RWPE2 (cell line): Measurements from ENCODE around the gene EZR.

ENCODE experiments used
- ATAC-seq: fragments of 200-7000 bp; cut with Tn5 transposase; 3 replicates; pipeline ENCODE4 v1.9.1; 2021; ENCODE audit warnings: low read depth
- DNase-seq: peaks from one replicate; pipeline ENCODE4 v3.0.0-alpha.2; 2020; ENCODE audit warnings: low spot score
- H3K27ac ChIP-seq: fragments of 450-650 bp; 2 replicates; pipeline ENCODE4 v1.5.1; 2017; ENCODE audit warnings: mild to moderate bottlenecking; ENCODE audit not compliant: poor library complexity, severe bottlenecking
- H3K27me3 ChIP-seq: fragments of 250-450 bp; sonication (Bioruptor Pico); 2 replicates; pipeline ENCODE4 v1.5.1; 2021; ENCODE audit warnings: mild to moderate bottlenecking, moderate library complexity; ENCODE audit not compliant: insufficient read depth, poor library complexity, severe bottlenecking
- H3K36me3 ChIP-seq: fragments of 250-450 bp; sonication (Bioruptor Pico); 2 replicates; pipeline ENCODE4 v1.5.1; 2020; ENCODE audit warnings: low read depth, mild to moderate bottlenecking, moderate library complexity
- H3K4me1 ChIP-seq: fragments of 250-450 bp; sonication (Bioruptor Pico); 2 replicates; pipeline ENCODE4 v1.5.1; 2021; ENCODE audit warnings: mild to moderate bottlenecking, moderate library complexity; ENCODE audit not compliant: insufficient read depth, poor library complexity, severe bottlenecking
- H3K4me3 ChIP-seq: fragments of 250-450 bp; sonication (Bioruptor Pico); 2 replicates; pipeline ENCODE4 v1.5.1; 2021; ENCODE audit warnings: mild to moderate bottlenecking, moderate library complexity; ENCODE audit not compliant: severe bottlenecking
- H3K9me3 ChIP-seq: fragments of 250-450 bp; sonication (Bioruptor Pico); 2 replicates; pipeline ENCODE4 v1.5.1; 2021; ENCODE audit warnings: mild to moderate bottlenecking, moderate library complexity; ENCODE audit not compliant: severe bottlenecking
- CTCF ChIP-seq: fragments of 450-650 bp; IDR thresholded peaks from one replicate; pipeline ENCODE4 v1.5.1; 2017; ENCODE audit warnings: mild to moderate bottlenecking, moderate library complexity; ENCODE audit not compliant: poor library complexity, severe bottlenecking

EZR gene

GRCh38 chr6:158808941-158809678 is 10.1 kb downstream of the EZR start:
- DNase-seq (no peak), ATAC-seq (no peak)
- Histone ChIP-seq H3K4me1 (peaks cover 88% of the 10 kb centered on the region), H3K4me3 (no peak overlapping the region), H3K27me3 (no peaks in the 10 kb centered on the region), H3K9me3 (no peaks in the 10 kb centered on the region), H3K27ac (no peak overlapping the region), H3K36me3 (peaks cover 88% of the 10 kb centered on the region)
- no peak for TF ChIP-seq CTCF

GRCh38 chr6:158808442-158808833 is 10.7 kb downstream of the EZR start:
- no peak for ATAC-seq
- H3K36me3 ChIP-seq, result peaks cover 81% of the 10 kb centered on the region
- no peaks in the 10 kb centered on the region for H3K9me3 ChIP-seq
- no peak for DNase-seq
- H3K4me1 ChIP-seq, result peaks cover 88% of the 10 kb centered on the region
- no peak overlapping the region for H3K27ac ChIP-seq
- no peak overlapping the region for H3K4me3 ChIP-seq
- no peak for TF ChIP-seq CTCF
- no peaks in the 10 kb centered on the region for H3K27me3 ChIP-seq

- H3K27me3 ChIP-seq, result no peaks in the 10 kb centered on the region
- no peak for TF ChIP-seq CTCF
- H3K9me3 ChIP-seq, result no peaks in the 10 kb centered on the region
- DNase-seq (no peak), ATAC-seq (no peak)
- H3K4me1 ChIP-seq, result peaks cover 86% of the 10 kb centered on the region
- no peak overlapping the region for H3K4me3 ChIP-seq
- H3K36me3 ChIP-seq, result peaks cover 78% of the 10 kb centered on the region
- H3K27ac ChIP-seq, result no peak overlapping the region
These were observed 11.4 kb downstream of the EZR start for GRCh38 chr6:158807515-158808441.

- H3K4me1 ChIP-seq, result peaks cover 86% of the 10 kb centered on the region
- DNase-seq (no peak), ATAC-seq (no peak)
- peak overlapping the region; percentile 67 for H3K27ac ChIP-seq
- peaks cover 74% of the 10 kb centered on the region for H3K36me3 ChIP-seq
- no peaks in the 10 kb centered on the region for H3K9me3 ChIP-seq
- H3K27me3 ChIP-seq, result no peaks in the 10 kb centered on the region
- TF ChIP-seq CTCF, result no peak
- H3K4me3 ChIP-seq, result no peak overlapping the region
These were observed 13.3 kb downstream of the EZR start for GRCh38 chr6:158805698-158806377.
